HEK293 (cell line): ENCODE measurements around the gene HLA-DQA1.
"Not testable (repeated sequence)": the region's sequence is repeated elsewhere in the genome, so short reads cannot be mapped to it uniquely, and the experiment has no call there.

ENCODE experiments used
- CTCF ChIA-PET: fragments of 350-600 bp; formaldehyde crosslinking; extraction: SDS; loops from one replicate; lab custom pipeline; 2021; ENCODE audit warnings: antibody characterized with exemption; lab: Yijun Ruan, JAX
- POLR2A ChIA-PET: fragments of 300-600 bp; formaldehyde crosslinking; extraction: SDS; loops from one replicate; lab custom pipeline; 2020; ENCODE audit warnings: antibody characterized with exemption, inconsistent platforms; lab: Yijun Ruan, JAX
- H3K27ac ChIP-seq: fragments of 200-500 bp; sonication (Bioruptor generic); 2 replicates; pipeline ENCODE4 v1.5.1; 2014; ENCODE audit warnings: low read depth, low read length, control low read depth, inconsistent platforms; ENCODE audit errors: extremely low read depth
- H3K36me3 ChIP-seq, 2 experiments: fragments of 200-500 bp in 1 of 2; sonication (Bioruptor generic) in 1 of 2; 1 replicate in 1 of 2; 2 replicates in 1 of 2; pipeline ENCODE4 v1.5.1; 2014 to 2017; ENCODE audit warnings: inconsistent platforms in 2 of 2, low read length in 2 of 2; ENCODE audit not compliant: control insufficient read depth in 2 of 2, insufficient read depth in 1 of 2
- H3K4me1 ChIP-seq: fragments of 200-500 bp; sonication (Bioruptor generic); 2 replicates; pipeline ENCODE4 v1.5.1; 2014; ENCODE audit warnings: mild to moderate bottlenecking, low read length, inconsistent platforms; ENCODE audit not compliant: control insufficient read depth, insufficient read depth
- H3K4me3 ChIP-seq: 2 replicates; pipeline ENCODE4 v1.5.1; 2011; ENCODE audit warnings: low read depth, mild to moderate bottlenecking, control low read depth, low read length, moderate library complexity
- H3K9me3 ChIP-seq: fragments of 200-500 bp; sonication (Bioruptor generic); 2 replicates; pipeline ENCODE4 v1.5.1; 2014; ENCODE audit warnings: low read depth, low read length, inconsistent platforms; ENCODE audit not compliant: control insufficient read depth, insufficient read depth
- GFI1B ChIP-seq: fragments of 450-650 bp; formaldehyde crosslinking; IDR thresholded peaks from 2 replicates; pipeline ENCODE4 v1.5.1; 2016; ENCODE audit warnings: missing biosample characterization, missing genetic modification characterization
- IKZF3 ChIP-seq: fragments of 450-650 bp; IDR thresholded peaks from 2 replicates; pipeline ENCODE4 v1.5.0; 2018; ENCODE audit warnings: missing biosample characterization, mild to moderate bottlenecking, missing genetic modification characterization, moderate library complexity
- ZNF148 ChIP-seq: fragments of 450-650 bp; formaldehyde crosslinking; IDR thresholded peaks from 2 replicates; pipeline ENCODE4 v1.5.0; 2017; ENCODE audit warnings: missing biosample characterization, missing genetic modification characterization, borderline replicate concordance
- ZNF239 ChIP-seq: fragments of 450-650 bp; formaldehyde crosslinking; IDR thresholded peaks from 2 replicates; pipeline ENCODE4 v1.5.1; 2016; ENCODE audit warnings: missing biosample characterization, missing genetic modification characterization
- ZNF433 ChIP-seq: fragments of 450-650 bp; formaldehyde crosslinking; IDR thresholded peaks from 2 replicates; pipeline ENCODE4 v1.5.1; 2016; ENCODE audit warnings: missing biosample characterization, missing genetic modification characterization, low read depth
- ZNF658 ChIP-seq: fragments of 450-650 bp; formaldehyde crosslinking; IDR thresholded peaks from 2 replicates; pipeline ENCODE4; 2016; ENCODE audit warnings: missing biosample characterization, missing genetic modification characterization
- ZNF76 ChIP-seq: fragments of 450-650 bp; formaldehyde crosslinking; IDR thresholded peaks from 2 replicates; pipeline ENCODE4; 2016; ENCODE audit warnings: low read depth, missing biosample characterization, missing genetic modification characterization, borderline replicate concordance
- TF ChIP-seq, protein P1 (sequence below): sonication (generic); formaldehyde crosslinking; IDR thresholded peaks from 2 replicates; pipeline ENCODE4 v1.8.1; 2022; ENCODE audit warnings: mild to moderate bottlenecking, moderate library complexity, missing genetic modification reagents
- TF ChIP-seq, protein P2 (sequence below): fragments of 450-650 bp; formaldehyde crosslinking; IDR thresholded peaks from 2 replicates; pipeline ENCODE4; 2016; ENCODE audit warnings: missing biosample characterization, missing genetic modification characterization

Gene HLA-DQA1

GRCh38 chr6:32588156-32588555, 49.0 kb upstream of the HLA-DQA1 start (continued):
- TF ChIP-seq ZNF148 (tag by site-specific recombination): no peak
- TF ChIP-seq, protein P1, sequence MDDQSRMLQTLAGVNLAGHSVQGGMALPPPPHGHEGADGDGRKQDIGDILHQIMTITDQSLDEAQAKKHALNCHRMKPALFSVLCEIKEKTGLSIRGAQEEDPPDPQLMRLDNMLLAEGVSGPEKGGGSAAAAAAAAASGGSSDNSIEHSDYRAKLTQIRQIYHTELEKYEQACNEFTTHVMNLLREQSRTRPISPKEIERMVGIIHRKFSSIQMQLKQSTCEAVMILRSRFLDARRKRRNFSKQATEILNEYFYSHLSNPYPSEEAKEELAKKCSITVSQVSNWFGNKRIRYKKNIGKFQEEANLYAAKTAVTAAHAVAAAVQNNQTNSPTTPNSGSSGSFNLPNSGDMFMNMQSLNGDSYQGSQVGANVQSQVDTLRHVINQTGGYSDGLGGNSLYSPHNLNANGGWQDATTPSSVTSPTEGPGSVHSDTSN (CRISPR knock-in tag): no peak

- ChIA-PET POLR2A (no interaction called here), CTCF (interaction anchor here (0.7 to 1.0 kb wide), 4 partner anchors 16 to 370 kb away, joined by 3 to 4 read pairs (median 3); no protein-coding TSS in a partner anchor)
- no peaks in the 10 kb centered on the region for H3K9me3 ChIP-seq
- TF ChIP-seq ZNF239 (tag by site-specific recombination): no peak
- peak; percentile 47; the same call in 1 of the 2 replicates for TF ChIP-seq IKZF3 (tag by site-specific recombination)
- no peak within 1 kb of the TSS for H3K27ac ChIP-seq
- no peaks in the 10 kb centered on the region for H3K4me1 ChIP-seq
- no peak within 1 kb of the TSS for H3K4me3 ChIP-seq
- no peaks in the 10 kb centered on the region for H3K36me3 ChIP-seq
These were observed 47.4 kb upstream of the HLA-DQA1 start, which contains the start of gene HLA-DRB1 for GRCh38 chr6:32589596-32590449. Gene HLA-DRB1, minus strand, starts transcription at chr6:32589848. Its CDS starts 106 bp downstream, at chr6:32589742.

- POLR2A ChIA-PET: not testable (repeated sequence)
These were observed 46.5 kb upstream of the HLA-DQA1 start for GRCh38 chr6:32590713-32591112.

GRCh38 chr6:32597024-32597423, 40.2 kb upstream of the HLA-DQA1 start:
- H3K36me3 ChIP-seq: no peaks in the 10 kb centered on the region
- no peak for TF ChIP-seq ZNF76 (tag by site-specific recombination)
- TF ChIP-seq ZNF433 (tag by site-specific recombination): no peak
- TF ChIP-seq, protein P2, sequence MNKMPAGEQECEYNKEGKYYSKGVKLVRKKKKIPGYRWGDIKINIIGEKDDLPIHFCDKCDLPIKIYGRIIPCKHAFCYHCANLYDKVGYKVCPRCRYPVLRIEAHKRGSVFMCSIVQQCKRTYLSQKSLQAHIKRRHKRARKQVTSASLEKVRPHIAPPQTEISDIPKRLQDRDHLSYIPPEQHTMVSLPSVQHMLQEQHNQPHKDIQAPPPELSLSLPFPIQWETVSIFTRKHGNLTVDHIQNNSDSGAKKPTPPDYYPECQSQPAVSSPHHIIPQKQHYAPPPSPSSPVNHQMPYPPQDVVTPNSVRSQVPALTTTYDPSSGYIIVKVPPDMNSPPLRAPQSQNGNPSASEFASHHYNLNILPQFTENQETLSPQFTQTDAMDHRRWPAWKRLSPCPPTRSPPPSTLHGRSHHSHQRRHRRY (tag by site-specific recombination): no peak
- no peak for TF ChIP-seq ZNF658 (tag by site-specific recombination)
- TF ChIP-seq GFI1B (tag by site-specific recombination): no peak
- ChIA-PET POLR2A (no interaction called here), CTCF (no interaction called here)
- H3K27ac ChIP-seq: no peak overlapping the region
- no peaks in the 10 kb centered on the region for H3K9me3 ChIP-seq
- H3K4me3 ChIP-seq: no peak overlapping the region
- no peaks in the 10 kb centered on the region for H3K4me1 ChIP-seq

More at GRCh38 chr6:32590713-32591112, 46.5 kb upstream of the HLA-DQA1 start:
- not testable (repeated sequence) for H3K4me3 ChIP-seq, H3K4me1 ChIP-seq, H3K36me3 ChIP-seq, H3K27ac ChIP-seq, H3K9me3 ChIP-seq
- CTCF ChIA-PET: interaction anchor here (1.1 kb wide), 1 partner anchor 395 kb away, joined by 4 read pairs; no protein-coding TSS in a partner anchor
